H9 (cell line): ENCODE results near the gene RSAD1. TPM values are rescaled to one million over a fixed set of nuclear protein-coding genes. Genes with fewer than 3 reads are reported as not detected.

ENCODE experiments used
- DNase-seq: peaks from one replicate; pipeline ENCODE4 v3.0.0-alpha.2; 2017
- H2AFZ ChIP-seq: one replicate; pipeline ENCODE4 v1.6.1; 2013; ENCODE audit warnings: mild to moderate bottlenecking, low read length, control low read depth, moderate library complexity
- H2AK5ac ChIP-seq: 2 replicates; pipeline ENCODE4 v1.6.1; 2013; ENCODE audit warnings: low read length, control low read depth, mixed read lengths; ENCODE audit not compliant: insufficient read length
- H2BK120ac ChIP-seq: one replicate; pipeline ENCODE4 v1.6.1; 2013; ENCODE audit warnings: low read depth, mild to moderate bottlenecking, low read length, control low read depth, inconsistent platforms; ENCODE audit not compliant: poor library complexity, severe bottlenecking
- H2BK12ac ChIP-seq: 2 replicates; pipeline ENCODE4 v1.6.1; 2013; ENCODE audit warnings: low read length, control low read depth, mixed read lengths, low read depth; ENCODE audit not compliant: insufficient read length
- H2BK15ac ChIP-seq: 2 replicates; pipeline ENCODE4 v1.6.1; 2013; ENCODE audit warnings: low read depth, low read length, control low read depth
- H2BK20ac ChIP-seq: one replicate; pipeline ENCODE4 v1.6.1; 2013; ENCODE audit warnings: low read depth, mild to moderate bottlenecking, low read length, control low read depth, inconsistent platforms; ENCODE audit not compliant: poor library complexity, severe bottlenecking
- H2BK5ac ChIP-seq: 2 replicates; pipeline ENCODE4 v1.6.1; 2013; ENCODE audit warnings: low read length, control low read depth, mixed read lengths; ENCODE audit not compliant: insufficient read length
- H3K14ac ChIP-seq: 2 replicates; pipeline ENCODE4 v1.6.1; 2013; ENCODE audit warnings: low read length, control low read depth; ENCODE audit not compliant: insufficient read depth
- H3K18ac ChIP-seq: 2 replicates; pipeline ENCODE4 v1.6.1; 2013; ENCODE audit warnings: low read depth, mild to moderate bottlenecking, mixed read lengths, low read length, control low read depth; ENCODE audit not compliant: insufficient read length
- H3K23ac ChIP-seq: 2 replicates; pipeline ENCODE4 v1.6.1; 2013; ENCODE audit warnings: low read length, control low read depth, mixed read lengths, low read depth; ENCODE audit not compliant: insufficient read length
- H3K23me2 ChIP-seq: 2 replicates; pipeline ENCODE4 v1.6.1; 2013; ENCODE audit warnings: low read depth, mild to moderate bottlenecking, mixed read lengths, low read length, control low read depth; ENCODE audit not compliant: insufficient read length, poor library complexity, severe bottlenecking
- H3K27ac ChIP-seq: 2 replicates; pipeline ENCODE4 v1.5.1; 2013; ENCODE audit warnings: low read length, control low read depth, mixed read lengths, low read depth; ENCODE audit not compliant: insufficient read length
- H3K27me3 ChIP-seq: 2 replicates; pipeline ENCODE4 v1.6.1; 2013; ENCODE audit warnings: low read length, control low read depth, inconsistent platforms; ENCODE audit not compliant: insufficient read depth
- H3K4ac ChIP-seq: 2 replicates; pipeline ENCODE4 v1.6.1; 2013; ENCODE audit warnings: low read depth, mild to moderate bottlenecking, control low read depth, inconsistent platforms, low read length, moderate library complexity
- H3K4me1 ChIP-seq: 2 replicates; pipeline ENCODE4 v1.6.1; 2013; ENCODE audit warnings: low read length, control low read depth, inconsistent platforms; ENCODE audit not compliant: insufficient read depth
- H3K4me2 ChIP-seq: 2 replicates; pipeline ENCODE4 v1.6.1; 2013; ENCODE audit warnings: low read length, control low read depth, mixed read lengths; ENCODE audit not compliant: insufficient read length, insufficient read depth
- H3K56ac ChIP-seq: 2 replicates; pipeline ENCODE4 v1.6.1; 2013; ENCODE audit warnings: low read depth, mild to moderate bottlenecking, mixed read lengths, low read length, control low read depth; ENCODE audit not compliant: insufficient read length
- H3K79me1 ChIP-seq: 2 replicates; pipeline ENCODE4 v1.6.1; 2013; ENCODE audit warnings: low read depth, mild to moderate bottlenecking, moderate library complexity, low read length, control low read depth, inconsistent platforms; ENCODE audit not compliant: insufficient read depth, poor library complexity, severe bottlenecking
- H3K79me2 ChIP-seq: 2 replicates; pipeline ENCODE4 v1.6.1; 2013; ENCODE audit warnings: low read length, control low read depth, inconsistent platforms; ENCODE audit not compliant: insufficient read depth
- H3K9ac ChIP-seq: 2 replicates; pipeline ENCODE4 v1.6.1; 2013; ENCODE audit warnings: low read length, control low read depth, mixed read lengths; ENCODE audit not compliant: insufficient read length; ENCODE audit errors: extremely low read depth
- H3K9me3 ChIP-seq: one replicate; pipeline ENCODE4 v1.6.1; 2013; ENCODE audit warnings: low read depth, low read length, inconsistent platforms; ENCODE audit not compliant: control insufficient read depth
- H3T11ph ChIP-seq: one replicate; pipeline ENCODE4 v1.6.1; 2013; ENCODE audit warnings: mild to moderate bottlenecking, low read length, control low read depth, inconsistent platforms
- H4K20me1 ChIP-seq: one replicate; pipeline ENCODE4 v1.6.1; 2013; ENCODE audit not compliant: control insufficient read depth, insufficient read length, insufficient read depth
- H4K5ac ChIP-seq: 2 replicates; pipeline ENCODE4 v1.6.1; 2013; ENCODE audit warnings: low read depth, mild to moderate bottlenecking, mixed read lengths, low read length, control low read depth; ENCODE audit not compliant: insufficient read length
- H4K8ac ChIP-seq: replicated peaks from 2 replicates; pipeline ENCODE4 v1.6.1; 2013; ENCODE audit warnings: low read length, control low read depth, mixed read lengths, low read depth; ENCODE audit not compliant: insufficient read length
- H4K91ac ChIP-seq: 2 replicates; pipeline ENCODE4 v1.6.1; 2013; ENCODE audit warnings: low read depth, mild to moderate bottlenecking, moderate library complexity, mixed read lengths, low read length, control low read depth; ENCODE audit not compliant: insufficient read length
- H3K27ac Mint-ChIP-seq, 3 experiments: 2 replicates in 2 of 3; 3 replicates in 1 of 3; pipeline ENCODE4 v1.8.0; 2020 to 2021; ENCODE audit warnings: mixed read lengths in 3 of 3, mild to moderate bottlenecking in 1 of 3, moderate library complexity in 1 of 3
- H3K27me3 Mint-ChIP-seq: 2 replicates; pipeline ENCODE4 v1.8.0; 2021; ENCODE audit warnings: low read depth, mild to moderate bottlenecking, moderate library complexity, mixed read lengths
- H3K36me3 Mint-ChIP-seq, 3 experiments: 2 replicates in 2 of 3; 3 replicates in 1 of 3; pipeline ENCODE4 v1.8.0; 2020 to 2021; ENCODE audit warnings: low read depth in 3 of 3, mixed read lengths in 3 of 3; ENCODE audit not compliant: insufficient read depth in 1 of 3
- H3K4me1 Mint-ChIP-seq, 2 experiments: 2 replicates each; pipeline ENCODE4 v1.8.0; 2020; ENCODE audit warnings: mixed read lengths in 2 of 2
- H3K4me3 Mint-ChIP-seq, 2 experiments: 2 replicates in 1 of 2; 3 replicates in 1 of 2; pipeline ENCODE4 v1.8.0; 2020 to 2021; ENCODE audit warnings: mild to moderate bottlenecking in 2 of 2, mixed read lengths in 2 of 2, moderate library complexity in 1 of 2
- H3K9me3 Mint-ChIP-seq, 2 experiments: 2 replicates in 1 of 2; 3 replicates in 1 of 2; pipeline ENCODE4 v1.8.0; 2020; ENCODE audit warnings: mild to moderate bottlenecking in 2 of 2, mixed read lengths in 2 of 2, moderate library complexity in 1 of 2
- WGBS: extraction: QIAGEN DNeasy Blood & Tissue Kit; methylation state at CpG from one replicate; pipeline ENCODE4 v1.1.7; 2013; ENCODE audit warnings: missing lambda C conversion rate, low lambda C conversion rate, mixed read lengths; ENCODE audit not compliant: insufficient read length; ENCODE audit errors: extremely low coverage; 5-methylcytosine and 5-hydroxymethylcytosine counted together
- total RNA-seq: library from RNA; stranded (reverse); gene quantifications from 2 replicates; pipeline ENCODE4 v1.2.1, GENCODE V29; 2021
- TF ChIP-seq, protein P1 (sequence below): fragments of 200-600 bp; sonication (generic); conservative IDR thresholded peaks from 3 replicates; pipeline ENCODE4 v1.8.0; 2021; ENCODE audit warnings: antibody characterized with exemption, mild to moderate bottlenecking

The RSAD1 gene
- total RNA-seq, 1 experiment from 2014 or later = 27.9 TPM

DNA sequence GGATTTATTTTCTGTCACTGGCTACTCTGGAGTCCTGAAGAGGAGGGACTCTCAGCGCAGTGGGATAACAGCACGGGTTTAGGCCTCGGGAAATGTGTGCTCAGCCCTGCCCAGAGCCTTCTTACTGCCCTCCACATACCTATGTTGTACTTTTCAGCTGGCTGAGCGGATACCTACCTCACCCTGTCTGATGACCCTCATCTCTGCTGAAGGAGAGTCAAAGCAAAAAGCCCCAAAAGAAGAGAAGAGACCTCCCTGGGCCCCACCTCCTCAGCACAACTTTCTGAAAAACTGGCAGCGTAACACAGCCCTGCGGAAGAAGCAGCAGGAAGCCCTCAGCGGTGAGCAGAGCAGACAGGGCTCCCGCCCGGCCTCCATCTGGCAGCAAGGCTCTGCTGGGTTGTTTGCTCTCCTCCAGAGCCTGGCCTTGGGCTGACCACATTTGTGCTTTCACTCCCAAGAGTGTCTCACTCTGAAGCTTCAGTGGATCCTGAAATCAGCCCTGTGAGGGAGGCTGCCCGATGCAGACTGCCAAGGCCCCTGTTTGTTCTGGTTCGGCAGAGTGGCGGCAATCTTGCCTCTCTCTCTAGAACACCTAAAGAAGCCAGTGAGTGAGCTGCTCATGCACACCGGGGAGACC lies 39.8 kb downstream of the RSAD1 start:
- Histone ChIP-seq H3K56ac (no peak overlapping the region), H3K4ac (no peak overlapping the region), H4K8ac (no peak overlapping the region), H3K14ac (no peak overlapping the region; the same call in 1 of the 2 replicates), H3K27ac (no peak overlapping the region), H4K5ac (no peak overlapping the region), H4K91ac (no peak overlapping the region), H3K9ac (no peak overlapping the region), H3K79me1 (no peaks in the 10 kb centered on the region), H3K9me3 (no peaks in the 10 kb centered on the region), H2BK120ac (no peak overlapping the region), H2AK5ac (no peak overlapping the region), H3K18ac (no peak overlapping the region), H2AFZ (no peak overlapping the region), H2BK20ac (no peak overlapping the region), H2BK15ac (no peak overlapping the region), H3K23ac (no peak overlapping the region), H3K79me2 (no peaks in the 10 kb centered on the region), H3K4me1 (no peaks in the 10 kb centered on the region), H2BK5ac (no peak overlapping the region), H3K4me2 (no peak overlapping the region), H4K20me1 (no peaks in the 10 kb centered on the region), H2BK12ac (no peak overlapping the region), H3K23me2 (no peaks in the 10 kb centered on the region), H3K27me3 (no peaks in the 10 kb centered on the region), H3T11ph (no peak overlapping the region)
- Mint-ChIP-seq H3K36me3 (no peaks in the 10 kb centered on the region), H3K4me1 (peaks cover 15 to 18% of the 10 kb centered on the region in 2 experiments), H3K27ac (no peak overlapping the region; a peak in 2 of 7 replicates), H3K4me3 (no peak overlapping the region), H3K9me3 (no peaks in the 10 kb centered on the region), H3K27me3 (peaks cover 6% of the 10 kb centered on the region; the same call in 1 of the 2 replicates)
- no CpG with 5 or more reads among the region's 13 CpGs for WGBS
- no peak for DNase-seq
- TF ChIP-seq, protein P1, sequence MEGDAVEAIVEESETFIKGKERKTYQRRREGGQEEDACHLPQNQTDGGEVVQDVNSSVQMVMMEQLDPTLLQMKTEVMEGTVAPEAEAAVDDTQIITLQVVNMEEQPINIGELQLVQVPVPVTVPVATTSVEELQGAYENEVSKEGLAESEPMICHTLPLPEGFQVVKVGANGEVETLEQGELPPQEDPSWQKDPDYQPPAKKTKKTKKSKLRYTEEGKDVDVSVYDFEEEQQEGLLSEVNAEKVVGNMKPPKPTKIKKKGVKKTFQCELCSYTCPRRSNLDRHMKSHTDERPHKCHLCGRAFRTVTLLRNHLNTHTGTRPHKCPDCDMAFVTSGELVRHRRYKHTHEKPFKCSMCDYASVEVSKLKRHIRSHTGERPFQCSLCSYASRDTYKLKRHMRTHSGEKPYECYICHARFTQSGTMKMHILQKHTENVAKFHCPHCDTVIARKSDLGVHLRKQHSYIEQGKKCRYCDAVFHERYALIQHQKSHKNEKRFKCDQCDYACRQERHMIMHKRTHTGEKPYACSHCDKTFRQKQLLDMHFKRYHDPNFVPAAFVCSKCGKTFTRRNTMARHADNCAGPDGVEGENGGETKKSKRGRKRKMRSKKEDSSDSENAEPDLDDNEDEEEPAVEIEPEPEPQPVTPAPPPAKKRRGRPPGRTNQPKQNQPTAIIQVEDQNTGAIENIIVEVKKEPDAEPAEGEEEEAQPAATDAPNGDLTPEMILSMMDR = no peak
